Lower lobe of right lung (tissue), 2 donors: ENCODE measurements around the gene COL18A1. TPM values are rescaled to one million over a fixed set of nuclear protein-coding genes. Genes with fewer than 3 reads are reported as not detected.

Source experiments
- ATAC-seq, 2 donors: fragments of 200-7000 bp; cut with Tn5 transposase; one replicate each; pipeline ENCODE4 v1.9.1; 2020 to 2022; ENCODE audit warnings: mild to moderate bottlenecking in 2 of 2, moderate library complexity in 2 of 2
- DNase-seq: peaks from one replicate; pipeline ENCODE4 v3.0.0-alpha.2; 2020
- H3K27ac ChIP-seq: fragments of 200-600 bp; one replicate; pipeline ENCODE4 v1.8.0; 2022
- H3K27me3 ChIP-seq: fragments of 200-600 bp; one replicate; pipeline ENCODE4 v1.8.0; 2022; ENCODE audit warnings: low read depth
- H3K36me3 ChIP-seq: fragments of 200-600 bp; one replicate; pipeline ENCODE4 v1.8.0; 2022; ENCODE audit warnings: mild to moderate bottlenecking
- H3K4me1 ChIP-seq: fragments of 200-600 bp; one replicate; pipeline ENCODE4 v1.8.0; 2022
- H3K4me3 ChIP-seq: fragments of 200-600 bp; one replicate; pipeline ENCODE4 v1.8.0; 2022; ENCODE audit warnings: mild to moderate bottlenecking
- H3K9me3 ChIP-seq: fragments of 200-600 bp; one replicate; pipeline ENCODE4 v1.8.0; 2022
- intact Hi-C: fragments of 100-400 bp; cut with DNase I; formaldehyde crosslinking; loops from one replicate; pipeline ENCODE4 v1.11.0; 2022
- total RNA-seq: library from RNA; stranded (reverse); fragmentation: NEBNext Ultra II Directional; extraction: Animal tissue kit (Norgen Biotek cat#: 25700); gene quantifications from one replicate; pipeline ENCODE4 v1.2.1, GENCODE V29; 2021
- TF ChIP-seq, protein P1 (sequence below): fragments of 200-600 bp; IDR thresholded peaks from one replicate; pipeline ENCODE4 v1.8.0; 2022; ENCODE audit warnings: antibody characterized with exemption, mild to moderate bottlenecking
- donor health status: DM: no; HTN: yes; CAD: no; lungs with severe emphysema.

Gene COL18A1
- total RNA-seq, 1 donor from 2014 or later = 45.1 TPM

DNA sequence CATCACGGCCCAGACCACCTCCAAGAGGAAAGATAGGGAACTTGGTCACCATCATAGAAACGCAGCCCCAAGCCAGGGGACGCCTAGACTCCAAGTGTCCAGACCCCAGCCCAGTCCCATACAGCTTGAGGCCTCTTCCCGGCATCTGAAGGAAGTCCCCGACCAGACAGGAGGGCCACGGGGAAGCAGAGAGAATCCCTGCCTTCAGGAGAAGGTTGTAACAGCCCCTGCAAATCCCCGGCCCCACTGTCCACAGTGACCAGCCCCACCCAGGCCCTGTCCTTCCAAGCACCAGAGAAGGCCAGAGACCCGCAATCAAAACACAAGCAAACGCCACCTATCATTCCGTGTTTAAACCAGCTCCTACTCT is 135.6 kb downstream of the COL18A1 start:
- Histone ChIP-seq H3K9me3 (no peaks in the 10 kb centered on the region), H3K27ac (no peak overlapping the region), H3K4me3 (no peak overlapping the region), H3K36me3 (no peaks in the 10 kb centered on the region), H3K27me3 (no peaks in the 10 kb centered on the region), H3K4me1 (peaks cover 16% of the 10 kb centered on the region)
- no peak for ATAC-seq
- intact Hi-C loops = no loop called here
- DNase-seq = peak; percentile 40
- TF ChIP-seq, protein P1, sequence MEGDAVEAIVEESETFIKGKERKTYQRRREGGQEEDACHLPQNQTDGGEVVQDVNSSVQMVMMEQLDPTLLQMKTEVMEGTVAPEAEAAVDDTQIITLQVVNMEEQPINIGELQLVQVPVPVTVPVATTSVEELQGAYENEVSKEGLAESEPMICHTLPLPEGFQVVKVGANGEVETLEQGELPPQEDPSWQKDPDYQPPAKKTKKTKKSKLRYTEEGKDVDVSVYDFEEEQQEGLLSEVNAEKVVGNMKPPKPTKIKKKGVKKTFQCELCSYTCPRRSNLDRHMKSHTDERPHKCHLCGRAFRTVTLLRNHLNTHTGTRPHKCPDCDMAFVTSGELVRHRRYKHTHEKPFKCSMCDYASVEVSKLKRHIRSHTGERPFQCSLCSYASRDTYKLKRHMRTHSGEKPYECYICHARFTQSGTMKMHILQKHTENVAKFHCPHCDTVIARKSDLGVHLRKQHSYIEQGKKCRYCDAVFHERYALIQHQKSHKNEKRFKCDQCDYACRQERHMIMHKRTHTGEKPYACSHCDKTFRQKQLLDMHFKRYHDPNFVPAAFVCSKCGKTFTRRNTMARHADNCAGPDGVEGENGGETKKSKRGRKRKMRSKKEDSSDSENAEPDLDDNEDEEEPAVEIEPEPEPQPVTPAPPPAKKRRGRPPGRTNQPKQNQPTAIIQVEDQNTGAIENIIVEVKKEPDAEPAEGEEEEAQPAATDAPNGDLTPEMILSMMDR = no peak

GRCh38 chr21:45541221-45542039 is 136.5 kb downstream of the COL18A1 start:
- DNase-seq (peak; percentile 91), ATAC-seq (peak; percentile 63 to 76)
- no peaks in the 10 kb centered on the region for H3K27me3 ChIP-seq
- H3K36me3 ChIP-seq = no peaks in the 10 kb centered on the region
- H3K9me3 ChIP-seq = no peaks in the 10 kb centered on the region
- H3K4me1 ChIP-seq = peaks cover 16% of the 10 kb centered on the region
- peak overlapping the region; percentile 59 for H3K4me3 ChIP-seq
- TF ChIP-seq, protein P1 = no peak
- intact Hi-C loops = no loop called here
- peak overlapping the region; percentile 64 for H3K27ac ChIP-seq

DNA sequence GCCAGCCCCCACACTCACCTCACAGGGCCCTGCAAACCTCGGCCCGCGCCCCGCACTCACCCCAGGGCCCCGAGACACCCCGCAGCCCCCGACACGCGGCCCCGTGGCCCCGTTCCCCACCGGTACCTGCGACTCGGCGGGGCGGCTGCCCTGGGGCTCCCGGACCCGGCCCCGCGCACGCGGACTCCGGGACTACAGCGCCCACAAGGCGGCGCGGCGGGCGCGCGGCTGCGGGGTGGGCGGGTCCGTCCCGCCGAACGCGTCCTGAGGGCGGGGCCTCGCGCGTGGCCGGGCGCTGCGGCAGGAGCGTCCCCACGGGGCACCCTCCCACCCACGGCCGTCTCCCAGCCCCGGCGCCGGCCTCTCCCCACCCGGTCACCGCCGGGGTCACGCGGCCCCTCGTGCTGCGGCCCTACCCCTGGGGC is 137.3 kb downstream of the COL18A1 start, which contains the start of gene SLC19A1:
SLC19A1 (minus strand) TSS at position 199 of the 425 bp plus-strand sequence. CDS start 4,481 bp downstream, outside the sequence.
- no peaks in the 10 kb centered on the region for H3K36me3 ChIP-seq
- no peaks in the 10 kb centered on the region for H3K27me3 ChIP-seq
- TF ChIP-seq, protein P1 = peak; percentile 30
- intact Hi-C loops = no loop called here
- DNase-seq = peak; percentile 85
- peaks cover 16% of the 10 kb centered on the region for H3K4me1 ChIP-seq
- peak within 1 kb of the TSS; percentile 59 for H3K4me3 ChIP-seq
- ATAC-seq = peak; percentile 89 to 90
- H3K27ac ChIP-seq = peak within 1 kb of the TSS; percentile 64
- H3K9me3 ChIP-seq = no peaks in the 10 kb centered on the region

DNA sequence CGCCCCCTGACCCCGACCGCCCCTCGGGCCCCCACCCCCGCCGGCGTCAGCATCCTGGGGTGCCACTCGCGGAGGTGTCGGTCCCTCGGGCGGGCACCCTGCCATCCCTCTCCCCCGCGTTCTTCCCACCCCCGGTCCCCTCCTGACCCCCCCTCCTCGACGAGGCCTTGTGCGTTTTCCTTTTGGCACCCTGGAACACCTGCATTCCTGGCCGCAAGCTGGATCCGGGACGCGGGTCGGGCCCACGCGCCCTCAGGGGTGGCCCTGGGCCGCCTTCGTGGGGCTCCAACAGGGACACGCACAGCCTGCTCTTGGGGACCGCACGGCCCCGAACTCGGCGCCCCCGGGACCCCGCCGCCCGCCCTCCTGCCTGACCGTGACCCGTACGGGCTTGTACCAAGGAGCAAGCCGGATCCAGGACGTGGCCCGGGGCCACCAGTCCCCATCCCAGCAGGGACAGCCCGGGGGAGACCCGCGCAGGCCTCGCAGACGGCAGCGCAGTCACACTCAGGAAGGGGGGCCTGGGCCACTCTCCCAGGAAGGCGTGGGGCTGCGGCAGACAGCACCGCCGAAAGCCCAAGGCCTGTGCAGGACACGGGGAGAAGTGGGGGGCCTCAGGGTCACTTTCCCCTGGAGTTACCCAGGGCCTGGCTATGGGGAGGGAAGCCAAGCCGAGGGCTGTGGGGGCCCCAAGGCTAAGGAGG is 137.9 kb downstream of the COL18A1 start:
- ATAC-seq (peak; percentile 2 to 4), DNase-seq (peak; percentile 56)
- Histone ChIP-seq H3K9me3 (no peaks in the 10 kb centered on the region), H3K4me1 (peaks cover 16% of the 10 kb centered on the region), H3K36me3 (no peaks in the 10 kb centered on the region), H3K27ac (peak overlapping the region; percentile 64), H3K27me3 (no peaks in the 10 kb centered on the region), H3K4me3 (peak overlapping the region; percentile 59)
- intact Hi-C loops = no loop called here
- TF ChIP-seq, protein P1 = no peak

GRCh38 chr21:45543371-45543709 is 138.4 kb downstream of the COL18A1 start:
- DNase-seq (peak; percentile 43), ATAC-seq (peak in 1 of 2 donors; percentile 1)
- Histone ChIP-seq H3K27me3 (no peaks in the 10 kb centered on the region), H3K9me3 (no peaks in the 10 kb centered on the region), H3K27ac (peak overlapping the region; percentile 64), H3K36me3 (no peaks in the 10 kb centered on the region), H3K4me3 (peak overlapping the region; percentile 59), H3K4me1 (peaks cover 16% of the 10 kb centered on the region)
- TF ChIP-seq, protein P1 = no peak
- intact Hi-C loops = no loop called here
